ENCODE data around the gene CPOX.
A peak's percentile ranks its signal among the peaks of the same experiment; 100 is the strongest.

Gene CPOX

GRCh38 chr3:98608029-98608428 lies 14.6 kb upstream of the CPOX start:
- Histone ChIP-seq H3F3A (ENCODE audit: insufficient read depth) (no peaks in the 10 kb centered on the region), H3K79me2 (ENCODE audit: insufficient read depth, low read length) (no peaks in the 10 kb centered on the region), H3K9ac (ENCODE audit: low read length) (no peak overlapping the region), H3K36me3 (ENCODE audit: low read length) (no peaks in the 10 kb centered on the region), H3K27ac (ENCODE audit: low read depth, low read length) (no peak overlapping the region), H2AFZ (ENCODE audit: low read depth, low read length, severe bottlenecking) (no peak overlapping the region), H3K9me2 (replicated peaks; ENCODE audit: insufficient read depth, low read length) (no peaks in the 10 kb centered on the region), H3K9me3 (ENCODE audit: insufficient read depth, low read length) (no peaks in the 10 kb centered on the region), H3K4me2 (ENCODE audit: low read depth, low read length, poor library complexity, severe bottlenecking) (no peak overlapping the region), H3K27me3 (ENCODE audit: low read length) (no peaks in the 10 kb centered on the region), H3K4me3 (ENCODE audit: insufficient read depth, low read length, poor library complexity, severe bottlenecking) (no peak overlapping the region), H4K20me1 (ENCODE audit: low read depth, low read length) (no peaks in the 10 kb centered on the region)
- TF ChIP-seq EZH2phosphoT487 (conservative IDR thresholded peaks at IDR 0.05; ENCODE audit: low read length) (no peak), CTCF (IDR thresholded peaks at IDR 0.05; ENCODE audit: insufficient read depth, low read length, poor library complexity, severe bottlenecking) (no peak)

GRCh38 chr3:98603580-98603979 lies 10.2 kb upstream of the CPOX start:
- Histone ChIP-seq H3F3A (ENCODE audit: insufficient read depth) (no peaks in the 10 kb centered on the region), H3K36me3 (ENCODE audit: low read length) (no peaks in the 10 kb centered on the region), H3K79me2 (ENCODE audit: insufficient read depth, low read length) (no peaks in the 10 kb centered on the region), H3K9me3 (ENCODE audit: insufficient read depth, low read length) (no peaks in the 10 kb centered on the region), H4K20me1 (ENCODE audit: low read depth, low read length) (no peaks in the 10 kb centered on the region), H3K9me2 (replicated peaks; ENCODE audit: insufficient read depth, low read length) (no peaks in the 10 kb centered on the region), H3K27me3 (ENCODE audit: low read length) (no peaks in the 10 kb centered on the region), H3K9ac (ENCODE audit: low read length) (no peak overlapping the region), H3K4me2 (ENCODE audit: low read depth, low read length, poor library complexity, severe bottlenecking) (no peak overlapping the region), H3K27ac (ENCODE audit: low read depth, low read length) (no peak overlapping the region), H2AFZ (ENCODE audit: low read depth, low read length, severe bottlenecking) (no peak overlapping the region), H3K4me3 (ENCODE audit: insufficient read depth, low read length, poor library complexity, severe bottlenecking) (no peak overlapping the region)
- no peak for TF ChIP-seq CTCF (IDR thresholded peaks at IDR 0.05; ENCODE audit: insufficient read depth, low read length, poor library complexity, severe bottlenecking)
- no peak for TF ChIP-seq EZH2phosphoT487 (conservative IDR thresholded peaks at IDR 0.05; ENCODE audit: low read length)

- no peaks in the 10 kb centered on the region for H3F3A ChIP-seq (ENCODE audit: insufficient read depth)
- H3K79me2 ChIP-seq (ENCODE audit: insufficient read depth, low read length): no peaks in the 10 kb centered on the region
- no peaks in the 10 kb centered on the region for H3K9me3 ChIP-seq (ENCODE audit: insufficient read depth, low read length)
- H3K9me2 ChIP-seq (replicated peaks; ENCODE audit: insufficient read depth, low read length): no peaks in the 10 kb centered on the region
- no peak overlapping the region for H3K4me3 ChIP-seq (ENCODE audit: insufficient read depth, low read length, poor library complexity, severe bottlenecking)
- no peaks in the 10 kb centered on the region for H4K20me1 ChIP-seq (ENCODE audit: low read depth, low read length)
- no peaks in the 10 kb centered on the region for H3K36me3 ChIP-seq (ENCODE audit: low read length)
- no peak overlapping the region for H2AFZ ChIP-seq (ENCODE audit: low read depth, low read length, severe bottlenecking)
- TF ChIP-seq CTCF (IDR thresholded peaks at IDR 0.05; ENCODE audit: insufficient read depth, low read length, poor library complexity, severe bottlenecking): peak; percentile 50
- TF ChIP-seq EZH2phosphoT487 (conservative IDR thresholded peaks at IDR 0.05; ENCODE audit: low read length): no peak
- no peak overlapping the region for H3K27ac ChIP-seq (ENCODE audit: low read depth, low read length)
- no peaks in the 10 kb centered on the region for H3K27me3 ChIP-seq (ENCODE audit: low read length)
- no peak overlapping the region for H3K4me2 ChIP-seq (ENCODE audit: low read depth, low read length, poor library complexity, severe bottlenecking)
- H3K9ac ChIP-seq (ENCODE audit: low read length): no peak overlapping the region
Observed at GRCh38 chr3:98602078-98602678, 8.8 kb upstream of the CPOX start.
